HG03066 (cell line): ENCODE measurements around the gene ALCAM.

Experiments used
- ATAC-seq: cut with Tn5 transposase; IDR thresholded peaks from one replicate; pipeline ENCODE4 v1.9.1; 2021; ENCODE audit warnings: low read depth; ENCODE audit not compliant: unreplicated experiment

Gene ALCAM

DNA sequence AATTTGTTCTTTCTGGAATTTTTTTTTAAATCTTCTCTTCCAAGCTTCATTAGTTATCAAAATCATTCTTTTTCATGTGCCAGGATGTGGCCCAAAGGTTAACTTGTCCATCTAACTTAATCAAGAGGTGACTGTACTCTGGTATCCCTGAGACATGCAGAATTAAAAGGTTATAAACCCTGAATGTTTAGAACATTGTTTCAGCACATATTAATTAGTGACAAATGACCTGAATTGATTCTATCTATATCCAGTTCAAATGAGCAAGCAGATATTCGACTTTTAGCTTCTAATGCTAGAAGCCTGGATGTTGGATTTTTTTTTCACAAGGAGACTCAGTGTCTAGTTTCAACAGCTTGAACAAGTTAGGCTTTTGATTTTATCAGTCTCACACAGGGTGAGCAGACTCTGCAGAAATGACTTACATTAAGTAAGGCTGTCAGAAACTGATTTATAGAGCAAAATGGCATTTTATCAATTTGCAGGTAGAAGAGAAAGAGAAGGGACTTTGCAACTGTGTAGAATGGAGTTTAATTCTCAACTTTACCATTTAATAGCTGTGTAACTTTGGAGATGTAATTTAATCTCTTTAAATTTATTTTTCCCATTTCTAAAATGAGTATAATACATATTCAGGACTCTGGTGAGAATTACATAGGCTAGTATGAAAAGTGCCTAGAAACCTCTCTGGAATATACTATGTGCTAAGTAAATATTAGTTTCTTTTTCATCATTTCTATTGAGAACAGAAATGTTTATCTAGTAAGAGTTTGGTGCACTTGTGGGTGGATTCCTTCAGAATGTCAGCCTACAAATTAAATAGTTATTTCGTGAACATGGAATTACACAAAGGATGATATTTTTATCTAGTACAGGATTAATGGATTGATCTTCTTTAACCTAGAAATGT is 100.0 kb downstream of the ALCAM start:
- ATAC-seq = no peak

DNA sequence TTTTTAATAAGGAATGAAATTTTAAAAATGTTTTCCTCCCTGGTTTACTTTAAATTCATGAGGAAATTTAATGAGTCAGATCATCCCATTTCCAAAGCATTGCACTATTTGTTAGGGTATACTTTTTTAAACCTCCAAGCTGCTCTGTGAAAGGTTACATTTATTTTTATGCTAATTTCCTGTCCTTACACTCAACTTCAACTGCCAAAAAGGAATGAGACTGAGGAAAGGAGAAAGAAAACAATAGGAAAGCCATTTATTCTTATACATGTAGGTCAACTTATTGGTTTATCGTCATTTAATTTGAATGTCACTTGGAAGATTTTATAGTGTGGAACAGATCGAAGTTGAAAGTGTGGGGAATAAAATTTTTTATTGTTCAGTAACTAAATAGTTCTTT is 104.1 kb downstream of the ALCAM start:
- ATAC-seq = no peak

DNA sequence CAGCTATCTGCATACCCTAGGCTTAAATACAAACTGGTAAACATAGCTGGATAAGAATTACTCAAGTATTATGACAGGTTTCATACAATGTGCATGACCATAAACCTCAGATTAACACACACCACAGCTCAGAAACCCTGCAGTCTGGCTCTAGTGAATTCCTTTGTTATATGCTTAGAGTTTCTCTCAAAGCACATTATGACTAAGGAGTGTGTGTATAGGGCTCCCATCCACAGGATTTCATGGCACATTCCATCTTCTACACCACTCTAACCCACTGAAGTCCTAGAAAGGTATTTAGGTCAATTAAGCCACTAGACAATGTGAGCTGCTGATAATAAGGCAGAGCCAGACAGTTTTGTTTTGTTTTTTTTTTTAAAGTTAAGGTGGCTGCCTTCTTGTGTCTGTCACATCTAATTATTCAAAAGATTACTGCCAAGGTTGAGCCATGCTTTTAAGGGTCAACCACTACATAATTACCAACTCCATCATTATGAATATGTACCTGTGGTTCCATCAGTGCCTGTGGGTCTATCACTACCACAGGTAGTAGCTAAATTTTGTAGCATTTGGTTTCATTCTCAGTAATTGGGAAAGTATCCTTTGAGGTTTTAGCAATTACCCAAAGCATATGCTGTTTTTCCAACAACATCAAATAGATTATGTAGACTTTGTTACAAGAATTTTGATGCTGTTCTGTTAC is 107.0 kb downstream of the ALCAM start:
- no peak for ATAC-seq

DNA sequence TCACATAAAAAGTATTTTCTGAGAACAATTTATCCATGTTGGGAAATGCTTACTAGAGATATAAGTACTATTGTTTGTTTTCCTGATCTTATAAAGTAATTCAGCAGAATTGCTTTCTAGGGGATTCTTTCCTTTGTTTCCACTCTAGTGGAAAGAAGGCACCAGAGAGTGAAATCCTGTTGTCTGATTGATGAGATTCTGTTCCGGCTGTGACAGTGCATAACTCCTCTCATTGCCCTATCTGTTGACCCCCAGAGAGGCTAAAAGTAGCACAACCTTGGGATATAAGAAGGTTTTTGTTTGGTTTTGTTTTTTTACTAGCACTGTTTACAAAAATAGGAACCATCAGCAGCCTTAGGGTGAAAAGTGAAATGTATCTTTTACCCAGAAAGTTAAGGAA is 114.1 kb downstream of the ALCAM start:
- ATAC-seq = no peak

DNA sequence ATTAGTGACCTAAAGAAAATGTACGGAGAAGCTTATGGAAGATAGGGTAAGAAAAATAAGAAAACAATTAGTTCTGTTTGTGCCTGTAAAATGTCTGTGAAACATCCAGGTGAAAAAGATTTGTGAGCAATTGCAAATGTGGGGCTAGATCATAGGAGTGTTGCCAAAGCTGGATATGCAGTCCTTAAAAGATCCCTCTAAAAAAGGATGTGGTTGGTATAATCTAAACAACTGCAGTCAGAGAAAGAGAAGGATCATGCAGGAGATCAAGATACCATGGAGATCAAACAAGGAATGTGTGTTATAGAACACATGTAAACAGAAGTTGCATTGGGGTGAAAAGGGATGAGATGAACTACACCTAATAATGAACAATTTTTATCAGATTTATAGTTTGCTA is 116.8 kb downstream of the ALCAM start:
- ATAC-seq = no peak

DNA sequence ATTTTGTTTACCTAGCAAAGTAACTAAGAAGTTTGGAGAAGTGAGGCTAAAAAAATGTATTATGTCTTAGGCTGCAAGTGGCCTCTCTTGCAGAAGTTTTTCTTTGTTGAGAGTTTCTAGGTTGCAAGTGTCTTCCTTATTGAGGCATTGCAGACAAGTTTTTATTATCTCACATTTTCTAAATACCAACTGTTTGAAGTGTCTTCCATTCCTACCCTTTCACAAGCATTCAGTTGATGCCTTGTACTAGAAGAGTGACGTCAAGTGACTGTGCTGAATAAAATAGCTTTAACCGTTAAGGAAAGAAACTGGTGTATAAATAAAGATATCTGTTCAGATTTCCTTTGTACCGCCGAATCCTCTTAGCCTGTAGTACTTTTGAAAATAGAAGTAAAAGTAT is 123.3 kb downstream of the ALCAM start:
- no peak for ATAC-seq

DNA sequence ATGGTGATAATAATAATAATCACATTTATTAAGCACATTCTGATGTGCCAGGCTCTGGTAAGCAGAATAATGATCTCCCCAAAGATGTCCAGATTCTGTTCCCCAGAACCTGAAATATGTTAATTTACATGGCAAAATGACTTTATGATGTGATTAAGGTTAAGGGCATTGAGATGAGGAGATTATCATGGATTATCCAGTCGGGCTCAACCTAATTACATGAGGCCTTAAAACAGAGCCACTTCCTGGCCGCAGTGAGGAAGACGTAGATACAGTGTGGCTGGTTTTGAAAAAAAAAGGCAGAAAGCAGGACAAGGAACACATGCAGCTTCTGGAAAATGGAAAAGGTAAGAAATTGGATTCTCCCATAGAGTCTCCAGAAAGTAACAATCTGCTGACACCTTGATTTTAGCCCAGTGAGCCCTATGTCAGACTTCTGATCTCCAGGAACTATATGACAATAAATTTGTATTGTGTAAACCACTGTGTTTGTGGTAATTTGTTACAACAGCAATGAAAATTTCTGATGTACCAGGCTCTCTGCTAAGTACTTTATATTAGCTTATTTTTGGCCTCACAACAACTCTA is 126.7 kb downstream of the ALCAM start:
- ATAC-seq = no peak

DNA sequence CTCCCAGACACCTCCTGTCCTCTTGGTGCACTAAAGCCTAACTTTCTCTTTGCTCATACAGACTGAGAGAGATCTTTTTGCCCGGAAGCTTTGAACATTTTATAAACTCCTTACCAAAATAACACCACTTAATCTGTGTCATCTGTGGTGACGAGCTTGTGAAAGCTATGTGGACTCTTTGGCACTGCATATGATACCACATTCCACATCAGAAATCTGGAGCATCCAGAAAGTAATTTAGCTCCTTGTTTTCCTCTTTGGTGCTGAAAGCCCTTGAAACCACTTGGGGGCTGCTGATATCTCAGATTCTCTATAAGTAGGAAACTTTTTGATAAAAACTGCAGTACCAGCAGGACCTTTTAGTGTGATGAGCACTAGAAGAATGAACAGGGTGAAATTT is 128.3 kb downstream of the ALCAM start:
- ATAC-seq = no peak

DNA sequence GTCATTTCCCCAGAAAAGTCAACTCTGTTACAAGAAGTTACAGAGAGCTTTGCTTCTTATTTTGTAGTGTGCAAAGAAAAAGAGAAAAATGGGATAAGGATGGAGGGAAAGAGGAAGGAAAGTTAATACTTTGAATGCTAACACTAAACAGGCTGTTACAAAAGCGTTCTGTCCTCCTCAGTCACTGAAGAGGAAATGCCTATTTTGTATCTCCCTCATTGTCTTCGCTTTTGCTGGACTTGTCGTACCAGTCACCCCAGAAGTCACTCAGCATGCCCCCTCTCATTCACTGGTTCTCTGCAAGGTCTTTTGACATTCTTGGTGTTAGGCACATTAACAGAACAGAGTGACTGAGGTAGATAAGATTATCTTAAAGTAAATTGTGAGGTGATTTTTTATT is 129.6 kb downstream of the ALCAM start:
- no peak for ATAC-seq

DNA sequence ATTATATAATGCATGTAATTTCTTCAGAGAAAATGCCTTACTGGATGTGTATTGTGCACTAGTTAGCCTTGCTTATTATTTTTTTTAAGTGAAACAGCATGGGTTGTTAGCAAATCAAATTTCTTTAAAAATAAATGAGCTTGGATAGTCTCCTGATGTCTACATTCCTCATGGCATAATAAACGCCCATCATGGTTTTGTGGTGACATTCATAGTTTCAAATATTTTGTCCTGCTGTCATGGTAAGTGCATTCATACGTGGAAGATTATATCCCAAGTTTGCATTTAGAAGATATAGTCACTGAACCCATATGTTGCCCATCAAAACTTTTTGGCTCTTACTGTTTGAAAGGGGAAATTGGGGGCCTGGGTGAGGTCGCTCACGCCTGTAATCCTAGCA is 130.7 kb downstream of the ALCAM start:
- no peak for ATAC-seq

DNA sequence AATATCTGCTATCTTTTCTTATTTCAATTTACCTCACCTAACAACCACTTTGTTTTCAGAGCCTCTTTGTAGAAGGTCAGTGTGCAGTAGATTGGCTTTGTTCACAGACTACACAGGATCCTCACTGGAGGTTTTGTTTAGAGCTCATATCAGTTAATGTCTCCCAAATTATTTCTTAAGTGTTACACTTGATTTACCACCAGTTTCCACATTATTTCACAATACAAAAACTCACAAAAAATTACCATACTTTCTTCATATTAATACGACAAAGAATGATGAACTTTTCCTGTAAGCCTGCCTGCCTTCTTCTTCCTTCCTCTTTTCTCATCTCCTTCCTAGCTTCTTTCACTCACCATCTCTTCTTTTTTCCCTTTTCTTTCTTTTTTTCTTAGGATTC is 133.3 kb downstream of the ALCAM start:
- no peak for ATAC-seq

GRCh38 chr3:105502333-105502732 is 135.6 kb downstream of the ALCAM start:
- ATAC-seq = no peak

DNA sequence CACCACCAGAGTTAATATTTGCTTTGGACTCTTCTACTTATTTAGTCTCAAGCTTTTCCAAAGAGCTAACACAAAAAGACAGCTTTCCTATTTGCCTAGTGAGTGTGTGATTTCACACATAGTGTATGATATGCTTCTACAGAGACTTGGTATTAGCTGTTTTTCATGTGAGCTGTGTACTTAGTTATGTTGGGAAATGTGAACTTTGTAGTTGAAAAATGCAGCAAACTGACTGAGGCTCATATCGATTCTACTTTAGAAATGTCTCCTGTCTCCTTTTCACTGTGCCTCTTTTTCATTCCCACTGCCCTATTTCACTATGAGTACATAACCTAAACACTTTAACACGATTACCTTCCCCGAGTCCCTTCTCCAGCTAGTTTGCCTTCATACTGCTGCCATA is 136.5 kb downstream of the ALCAM start:
- no peak for ATAC-seq

DNA sequence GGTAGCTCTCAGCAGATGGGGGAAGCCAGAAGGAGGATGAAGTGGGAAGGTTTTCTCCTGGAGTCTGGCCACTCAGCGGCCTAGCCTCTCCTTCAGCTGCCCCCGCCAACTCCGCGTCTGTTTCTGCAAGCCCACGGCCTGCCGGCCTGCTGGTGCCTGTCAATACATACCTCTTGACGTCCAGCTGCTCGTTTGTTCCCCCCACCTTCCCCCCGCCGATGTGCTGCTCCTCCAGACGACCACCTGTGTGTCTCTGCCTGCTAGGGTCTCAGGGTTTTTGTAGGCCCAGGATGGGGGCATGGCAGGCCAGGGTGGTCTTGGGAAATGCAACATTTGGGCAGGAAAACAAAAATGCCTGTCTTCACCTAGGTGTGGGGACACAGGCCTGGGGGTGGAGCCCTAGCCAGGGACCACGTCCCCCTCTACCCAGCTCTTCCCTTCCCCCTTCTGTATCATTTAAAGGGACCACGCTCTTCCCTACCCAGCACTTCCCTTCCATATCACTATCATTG is 137.8 kb downstream of the ALCAM start:
- no peak for ATAC-seq

DNA sequence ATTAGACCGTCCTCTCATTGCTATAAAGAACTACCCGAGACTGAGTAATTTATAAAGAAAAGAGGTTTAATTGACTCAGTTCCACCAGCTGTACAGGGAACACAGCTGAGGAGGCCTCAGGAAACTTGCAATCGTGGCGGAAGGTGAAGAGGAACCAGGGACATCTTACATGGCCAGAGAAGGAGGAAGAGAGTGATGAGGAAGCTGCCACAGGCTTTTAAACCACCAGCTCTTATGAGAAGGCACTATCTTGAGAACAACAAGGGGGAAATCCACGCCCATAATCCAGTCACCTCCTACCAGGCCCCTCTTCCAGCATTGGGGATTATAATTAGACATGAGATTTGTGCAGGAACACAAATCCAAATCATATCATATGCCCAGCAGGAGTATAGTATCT is 138.5 kb downstream of the ALCAM start:
- no peak for ATAC-seq

DNA sequence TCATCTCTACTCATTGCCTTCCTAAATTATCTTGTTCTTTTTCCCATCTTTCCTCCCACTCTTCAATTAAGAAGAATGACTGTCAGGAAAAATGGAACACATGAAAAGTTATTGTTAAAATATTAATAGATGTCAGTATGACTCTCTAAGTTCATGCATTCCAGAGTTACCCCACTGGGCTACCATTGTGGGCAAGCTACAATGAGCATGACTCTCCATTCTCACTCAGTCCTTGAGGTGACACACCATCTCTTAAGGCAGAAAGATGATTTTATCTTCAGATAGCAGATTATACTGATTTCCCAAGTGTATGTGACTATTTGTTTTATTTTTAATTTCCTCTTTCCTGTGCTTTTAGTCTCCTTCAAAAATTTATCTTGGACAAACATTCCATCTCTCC is 144.3 kb downstream of the ALCAM start:
- ATAC-seq = no peak

DNA sequence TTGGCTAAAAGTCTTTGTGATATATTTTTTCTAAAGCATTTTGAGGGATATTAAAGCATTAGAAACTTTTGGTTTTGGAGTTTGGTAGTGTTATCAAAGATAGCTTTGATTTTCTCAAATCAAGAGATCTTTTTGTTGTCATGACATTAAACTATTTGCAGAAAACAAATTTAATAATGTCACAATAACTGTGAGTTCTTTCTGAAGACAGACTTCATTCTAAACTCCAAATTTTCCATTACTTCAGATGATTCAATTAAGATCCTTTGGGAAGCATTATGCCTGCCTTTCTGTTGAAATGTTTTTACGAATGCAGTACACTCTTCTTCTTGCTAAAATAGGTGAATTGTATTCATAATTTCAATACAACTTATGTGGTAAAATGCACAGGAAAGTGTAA is 145.4 kb downstream of the ALCAM start:
- ATAC-seq = no peak

DNA sequence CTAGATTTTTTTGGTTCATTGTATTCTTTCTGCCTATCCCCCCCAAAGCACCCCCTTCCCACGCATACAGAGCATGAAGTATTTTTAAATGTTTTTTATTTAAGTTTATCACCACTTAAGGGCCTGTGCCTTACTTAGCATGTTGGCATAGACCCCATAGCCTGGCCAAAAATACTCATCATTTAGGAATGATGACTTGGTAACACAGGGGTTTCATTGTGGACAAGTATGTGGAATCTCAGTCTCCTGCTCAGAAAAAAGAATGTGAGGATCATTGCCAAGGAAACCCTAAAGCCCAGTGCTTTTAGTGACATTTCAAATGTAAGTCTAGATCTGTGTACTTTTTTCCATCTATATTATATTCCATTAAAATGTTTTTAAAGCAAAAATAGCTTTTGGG is 146.3 kb downstream of the ALCAM start:
- ATAC-seq = no peak

DNA sequence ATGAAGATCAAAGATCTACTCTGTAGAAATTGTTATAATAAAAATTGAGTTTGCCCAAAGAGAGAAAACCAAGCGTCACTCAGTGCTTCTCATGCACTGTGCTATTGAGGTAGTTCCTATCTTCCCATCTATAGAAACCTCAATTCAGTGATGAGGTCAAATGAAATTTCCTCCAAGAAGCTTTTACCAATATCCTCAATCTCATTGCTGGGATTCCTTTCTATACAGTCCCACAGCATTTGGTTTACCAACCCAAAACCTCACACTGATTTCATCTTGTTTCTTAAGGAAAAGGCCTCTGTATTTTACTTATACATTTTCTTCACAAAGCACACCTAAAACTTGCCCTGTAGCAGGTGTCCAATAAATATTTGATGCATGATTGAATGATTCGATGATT is 147.2 kb downstream of the ALCAM start:
- ATAC-seq = no peak

GRCh38 chr3:105515372-105515771 is 148.7 kb downstream of the ALCAM start:
- ATAC-seq = no peak

DNA sequence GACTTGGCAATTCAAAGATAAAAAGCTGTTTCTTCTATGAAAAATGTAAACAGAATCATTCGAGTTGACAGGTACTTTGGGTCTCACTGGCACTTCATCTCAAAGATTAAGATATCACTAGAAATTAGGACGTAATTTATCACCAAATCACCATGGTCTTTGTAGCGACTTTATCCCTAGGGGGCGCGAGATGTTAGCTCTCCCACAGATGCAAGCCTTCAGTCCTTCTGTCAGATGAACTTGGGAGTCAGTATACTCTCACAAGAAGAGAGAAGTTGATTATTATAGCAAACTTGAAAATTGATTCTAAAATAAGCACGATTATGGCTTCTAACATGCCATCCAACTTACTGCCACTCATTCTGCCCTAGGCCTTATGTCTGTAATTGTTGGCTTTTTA is 150.3 kb downstream of the ALCAM start:
- no peak for ATAC-seq

DNA sequence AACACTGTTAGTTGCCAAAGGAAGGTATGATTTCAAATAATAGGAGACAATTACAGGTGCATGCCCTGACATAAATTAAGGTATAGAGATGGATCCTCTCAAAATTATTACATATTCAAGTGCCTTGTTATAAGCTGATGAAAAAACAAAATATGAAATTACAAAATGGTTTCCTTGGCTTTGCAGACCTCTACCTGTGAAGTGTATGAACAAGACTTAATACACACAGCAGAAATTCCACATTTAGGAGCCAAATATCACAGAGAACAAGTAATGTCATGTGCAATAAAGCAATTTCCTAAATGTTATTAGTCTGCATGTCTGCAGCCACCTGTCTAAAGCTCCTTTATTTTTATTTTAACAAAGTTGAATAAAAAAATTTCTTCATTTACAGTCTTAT is 151.5 kb downstream of the ALCAM start:
- ATAC-seq = no peak
